Omental fat pad (tissue), 4 donors: ENCODE results near the gene KRTAP10-4. TPM values are rescaled to one million over a fixed set of nuclear protein-coding genes. Genes with fewer than 3 reads are reported as not detected.
"Not testable (repeated sequence)": the region's sequence is repeated elsewhere in the genome, so short reads cannot be mapped to it uniquely, and the experiment has no call there.

Experiments
- ATAC-seq: fragments of 150-250 bp; one replicate; pipeline ENCODE4 v1.9.1; 2016; ENCODE audit warnings: mild to moderate bottlenecking, moderate library complexity; ENCODE audit not compliant: low FRiP score
- DNase-seq: peaks from one replicate; pipeline ENCODE4 v3.0.0-alpha.2; 2019; ENCODE audit warnings: low spot score
- total RNA-seq, 4 donors: library from RNA; depleted of rRNA; stranded (reverse); fragments of >200 nt; gene quantifications; one replicate each; pipeline ENCODE4 v1.1.0, GENCODE V29; 2016
- TF ChIP-seq, protein P1 (sequence below), 3 donors: fragments of 450-650 bp; IDR thresholded peaks; one replicate each; pipeline ENCODE4 v1.5.1; 2016 to 2017; ENCODE audit warnings: antibody characterized with exemption in 3 of 3, mild to moderate bottlenecking in 3 of 3, moderate library complexity in 2 of 3

KRTAP10-4 gene
- total RNA-seq, 4 donors from 2014 or later, result not detected

DNA sequence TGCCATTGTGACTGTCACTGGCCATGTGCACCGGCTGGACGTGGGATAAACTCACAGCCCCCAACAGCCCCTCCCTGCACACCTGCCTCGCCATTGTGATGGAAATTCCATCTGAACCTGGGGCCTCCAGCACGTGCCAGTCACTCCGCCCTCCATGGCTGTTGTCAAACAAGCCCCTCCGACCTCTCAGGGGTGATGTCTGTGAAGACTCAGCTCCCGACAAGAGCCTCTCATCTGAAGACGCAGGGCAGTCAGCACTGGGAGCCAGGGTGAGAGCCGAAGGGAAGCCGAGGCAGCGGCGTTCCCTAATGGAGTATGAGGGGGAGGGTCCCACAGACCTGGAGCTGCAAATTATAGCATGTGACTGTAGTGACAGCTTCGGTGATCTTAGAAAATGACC lies 20.8 kb upstream of the KRTAP10-4 start:
- TF ChIP-seq, protein P1, sequence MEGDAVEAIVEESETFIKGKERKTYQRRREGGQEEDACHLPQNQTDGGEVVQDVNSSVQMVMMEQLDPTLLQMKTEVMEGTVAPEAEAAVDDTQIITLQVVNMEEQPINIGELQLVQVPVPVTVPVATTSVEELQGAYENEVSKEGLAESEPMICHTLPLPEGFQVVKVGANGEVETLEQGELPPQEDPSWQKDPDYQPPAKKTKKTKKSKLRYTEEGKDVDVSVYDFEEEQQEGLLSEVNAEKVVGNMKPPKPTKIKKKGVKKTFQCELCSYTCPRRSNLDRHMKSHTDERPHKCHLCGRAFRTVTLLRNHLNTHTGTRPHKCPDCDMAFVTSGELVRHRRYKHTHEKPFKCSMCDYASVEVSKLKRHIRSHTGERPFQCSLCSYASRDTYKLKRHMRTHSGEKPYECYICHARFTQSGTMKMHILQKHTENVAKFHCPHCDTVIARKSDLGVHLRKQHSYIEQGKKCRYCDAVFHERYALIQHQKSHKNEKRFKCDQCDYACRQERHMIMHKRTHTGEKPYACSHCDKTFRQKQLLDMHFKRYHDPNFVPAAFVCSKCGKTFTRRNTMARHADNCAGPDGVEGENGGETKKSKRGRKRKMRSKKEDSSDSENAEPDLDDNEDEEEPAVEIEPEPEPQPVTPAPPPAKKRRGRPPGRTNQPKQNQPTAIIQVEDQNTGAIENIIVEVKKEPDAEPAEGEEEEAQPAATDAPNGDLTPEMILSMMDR (IDR thresholded peaks at IDR 0.05), result no peak

DNA sequence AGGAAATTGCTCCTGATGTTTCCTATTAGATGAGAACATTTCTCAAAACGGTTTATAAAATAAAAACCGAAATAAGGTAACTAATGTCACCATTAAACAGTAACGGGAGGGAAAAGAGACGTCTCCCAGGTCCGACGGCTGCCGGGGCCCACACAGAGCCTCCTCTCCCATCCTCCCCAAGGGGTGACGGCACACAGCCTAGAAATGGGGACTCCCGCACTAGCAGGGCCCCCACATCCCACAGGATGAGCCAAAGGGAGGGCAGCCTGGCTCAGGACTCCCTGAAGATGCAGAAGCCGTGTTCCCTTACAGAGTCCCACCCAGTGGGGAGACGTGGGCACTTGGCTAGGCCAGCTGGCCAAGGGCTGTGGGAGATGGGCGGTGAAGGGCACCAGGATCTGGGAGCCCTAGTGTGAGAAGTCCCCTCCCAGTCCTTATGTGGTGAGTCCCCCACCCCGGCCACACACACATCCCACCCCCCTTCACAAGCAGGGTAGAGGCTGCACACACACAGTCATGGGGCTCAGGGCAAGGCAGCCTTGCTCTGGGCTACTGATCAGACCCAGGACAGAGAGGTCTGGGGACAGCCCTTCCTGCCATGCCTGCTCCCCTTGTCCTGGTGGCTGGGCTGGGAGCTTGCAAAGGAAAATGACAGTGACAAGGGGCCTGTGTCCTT lies 18.2 kb upstream of the KRTAP10-4 start:
- TF ChIP-seq, protein P1 (IDR thresholded peaks at IDR 0.05), result no peak
- ATAC-seq, result no peak
- DNase-seq, result no peak

More for the DNA sequence above, 20.8 kb upstream of the KRTAP10-4 start:
- ATAC-seq (no peak), DNase-seq (no peak)

DNA sequence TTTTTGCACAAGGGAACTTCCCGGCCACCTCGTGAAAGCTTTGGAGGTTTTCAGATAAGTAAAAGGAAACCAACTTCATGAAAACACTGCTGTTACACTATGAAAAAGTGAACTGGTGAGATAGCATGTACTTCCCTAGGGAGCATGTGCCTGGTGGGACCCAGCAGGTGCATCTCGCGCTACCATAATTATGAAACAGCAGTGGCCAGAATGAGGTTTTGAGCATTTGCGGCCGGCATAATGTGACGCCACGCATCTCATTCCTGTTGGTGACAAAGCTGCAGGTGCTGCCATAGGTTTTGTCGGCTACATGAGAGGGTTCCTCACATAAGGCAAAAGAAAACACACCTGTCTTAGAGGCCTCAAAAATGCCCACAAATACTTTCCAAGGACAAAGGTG lies 16.6 kb upstream of the KRTAP10-4 start:
- no peak for ATAC-seq
- TF ChIP-seq, protein P1 (IDR thresholded peaks at IDR 0.05), result no peak
- DNase-seq, result no peak

DNA sequence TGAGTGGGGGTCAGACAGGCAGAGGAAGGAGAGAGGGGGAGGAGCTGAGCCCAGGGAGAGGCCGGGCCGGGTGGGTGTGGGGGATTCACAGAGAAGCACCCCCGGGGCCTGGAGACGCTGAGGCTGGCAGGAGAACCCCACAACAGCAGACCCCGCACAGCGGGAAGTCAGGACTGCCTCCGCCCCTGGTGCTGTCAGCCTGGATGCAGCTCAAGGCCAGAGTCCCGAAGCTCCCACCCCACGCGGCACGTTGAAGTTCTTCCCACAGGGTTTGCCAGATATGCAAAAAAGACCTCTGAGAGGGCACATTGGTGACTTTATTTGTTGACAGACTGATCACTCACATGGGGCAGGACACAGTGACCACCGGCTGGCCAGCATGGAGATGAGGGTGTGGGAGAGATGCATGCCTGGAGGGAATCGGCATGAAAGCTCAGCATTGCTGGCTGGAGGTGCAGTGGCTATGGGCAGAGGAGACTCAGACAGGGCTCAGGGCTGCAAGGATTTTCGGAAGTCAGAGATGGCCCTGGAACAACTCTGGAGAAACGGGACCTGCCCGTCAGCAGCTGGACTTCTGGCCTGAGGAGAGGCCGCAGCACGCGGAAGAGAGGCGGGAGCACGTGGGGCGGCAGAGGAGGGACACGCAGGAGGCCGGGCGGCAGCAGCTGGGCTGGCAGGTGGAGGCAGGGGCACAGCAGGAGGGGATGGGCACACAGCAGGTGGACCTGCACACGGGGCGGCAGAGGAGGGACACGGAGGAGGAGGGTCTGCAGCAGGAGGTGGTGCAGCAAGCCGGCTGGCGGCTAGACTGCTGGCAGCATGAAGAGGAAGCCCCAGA lies 15.8 kb upstream of the KRTAP10-4 start:
- ATAC-seq (no peak), DNase-seq (no peak)
- TF ChIP-seq, protein P1 (IDR thresholded peaks at IDR 0.05), result no peak

DNA sequence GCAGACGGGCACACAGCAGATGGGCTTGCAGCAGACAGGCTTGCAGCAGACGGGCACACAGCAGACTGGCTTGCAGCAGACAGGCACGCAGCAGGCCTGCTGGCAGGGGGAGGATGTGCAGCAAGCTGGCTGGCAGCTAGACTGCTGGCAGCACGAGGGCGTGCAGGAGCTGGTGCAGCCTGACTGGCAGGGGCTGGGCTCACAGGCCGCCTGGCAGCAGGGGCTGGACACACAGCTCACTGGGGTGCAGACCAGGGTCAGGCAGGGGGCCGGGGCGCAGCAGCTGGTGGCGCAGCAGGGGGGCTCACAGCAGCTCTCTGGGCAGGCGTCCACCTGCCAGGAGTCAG lies 15.2 kb upstream of the KRTAP10-4 start:
- not testable (repeated sequence) for ATAC-seq, DNase-seq

DNA sequence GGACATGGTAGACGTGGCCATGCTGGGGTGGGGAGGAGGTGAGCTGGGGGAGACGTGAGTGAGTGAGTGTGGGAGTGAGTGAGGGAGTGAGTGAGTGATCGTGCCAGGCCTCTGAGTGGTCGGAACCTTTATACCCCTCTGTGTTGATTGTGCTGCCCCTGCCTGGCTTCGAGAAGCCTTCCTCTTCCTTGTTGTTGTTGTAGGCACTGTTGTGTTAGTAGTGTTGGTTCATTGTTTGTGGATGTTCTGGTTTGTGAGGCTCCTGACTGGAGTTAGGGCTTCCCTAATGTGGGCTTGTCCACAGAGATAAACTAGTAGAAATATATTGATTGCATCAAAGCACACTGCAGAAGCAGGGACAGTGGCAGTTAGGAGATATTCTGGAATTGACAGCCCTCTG lies 14.8 kb upstream of the KRTAP10-4 start, which contains the start of gene KRTAP10-3:
KRTAP10-3 (minus strand) TSS at position 101 of the 400 bp plus-strand sequence; CDS start at position 21, 80 bp downstream.
- TF ChIP-seq, protein P1 (IDR thresholded peaks at IDR 0.05), result no peak
- ATAC-seq (no peak), DNase-seq (no peak)

DNA sequence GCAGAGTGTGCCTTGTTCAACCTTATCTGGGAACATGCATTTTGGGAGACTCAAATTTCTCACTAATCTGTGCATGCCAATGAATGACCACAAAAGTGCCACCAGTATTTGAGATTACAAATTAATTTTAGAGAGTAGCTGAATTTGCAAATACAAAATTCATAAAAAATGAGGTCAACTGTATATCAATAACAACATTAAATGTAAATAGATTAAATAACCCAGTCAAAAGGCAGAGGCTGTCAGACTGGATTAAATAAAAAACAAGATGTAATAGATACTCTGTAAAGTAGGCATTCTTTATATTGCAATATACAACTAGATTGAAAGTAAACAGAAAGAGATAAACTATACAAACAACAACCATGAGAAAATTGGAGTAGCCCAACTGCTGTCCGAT lies 9.4 kb upstream of the KRTAP10-4 start:
- TF ChIP-seq, protein P1 (IDR thresholded peaks at IDR 0.05), result no peak
- no peak for DNase-seq
- ATAC-seq, result no peak
